ENCODE measurements around the gene GPR148. TPM values are rescaled to one million over a fixed set of nuclear protein-coding genes. Genes with fewer than 3 reads are reported as not detected.

GPR148 gene
- polyA plus RNA-seq, 2 of the 4 experiments (the other 2 are of a cell fraction): not detected

DNA sequence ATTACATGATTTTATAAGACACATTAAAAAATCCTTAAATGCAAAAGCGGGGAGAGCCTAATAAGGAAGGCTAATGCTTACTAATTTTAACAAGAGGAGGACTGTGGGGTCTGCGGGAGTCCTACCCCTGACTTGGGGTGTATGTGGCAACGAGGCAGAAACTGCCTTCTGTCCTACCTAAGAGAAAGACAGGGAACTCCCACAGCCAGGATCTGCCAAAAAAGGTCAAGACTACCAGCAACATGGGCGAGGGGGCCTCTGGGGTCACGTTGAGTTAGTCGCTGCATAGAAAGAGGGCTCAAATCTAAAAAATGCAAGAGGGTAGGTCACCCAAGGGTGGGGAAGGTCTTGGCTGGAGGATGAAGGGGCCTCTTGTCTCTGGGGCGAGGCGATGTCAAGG is 25.9 kb downstream of the GPR148 start:
- DNase-seq (ENCODE audit: low read depth in 1 of 2, low spot score in 1 of 2) (no peak), FAIRE-seq (no peak), ATAC-seq (no peak; a peak in 1 of 6 replicates)
- Histone ChIP-seq H3K27ac (no peak overlapping the region), H3K4me1 (no peaks in the 10 kb centered on the region), H3K4me2 (no peak overlapping the region), H3K4me3 (no peak overlapping the region), H3K9me3 (no peaks in the 10 kb centered on the region)
- ChIA-PET CTCF (no interaction called here), POLR2A (no interaction called here)
- TF ChIP-seq FOSB (CRISPR knock-in tag; IDR thresholded peaks at IDR 0.05) (no peak), REST (IDR thresholded peaks at IDR 0.05) (no peak), MYC (IDR thresholded peaks at IDR 0.05; ENCODE audit: borderline replicate concordance, low read length) (no peak), NPAS2 (CRISPR knock-in tag; IDR thresholded peaks at IDR 0.05; ENCODE audit: borderline replicate concordance) (no peak), JUN (IDR thresholded peaks at IDR 0.05) (no peak), FOXS1 (CRISPR knock-in tag; IDR thresholded peaks at IDR 0.05) (no peak), TP53 (CRISPR knock-in tag; IDR thresholded peaks at IDR 0.05) (no peak), PHF8 (IDR thresholded peaks at IDR 0.05; ENCODE audit: borderline replicate concordance, low read depth) (no peak), RAD21 (conservative IDR thresholded peaks at IDR 0.05 in 1 of 2, IDR thresholded peaks at IDR 0.05 in 1 of 2) (no peak)
- TF ChIP-seq, protein P1, sequence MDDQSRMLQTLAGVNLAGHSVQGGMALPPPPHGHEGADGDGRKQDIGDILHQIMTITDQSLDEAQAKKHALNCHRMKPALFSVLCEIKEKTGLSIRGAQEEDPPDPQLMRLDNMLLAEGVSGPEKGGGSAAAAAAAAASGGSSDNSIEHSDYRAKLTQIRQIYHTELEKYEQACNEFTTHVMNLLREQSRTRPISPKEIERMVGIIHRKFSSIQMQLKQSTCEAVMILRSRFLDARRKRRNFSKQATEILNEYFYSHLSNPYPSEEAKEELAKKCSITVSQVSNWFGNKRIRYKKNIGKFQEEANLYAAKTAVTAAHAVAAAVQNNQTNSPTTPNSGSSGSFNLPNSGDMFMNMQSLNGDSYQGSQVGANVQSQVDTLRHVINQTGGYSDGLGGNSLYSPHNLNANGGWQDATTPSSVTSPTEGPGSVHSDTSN (IDR thresholded peaks at IDR 0.05): no peak
- 8% methylated on average over 8 of the region's 8 CpGs for WGBS (ENCODE audit: missing lambda C conversion rate)

GRCh38 chr2:130755256-130756052 is 26.6 kb downstream of the GPR148 start, which contains the start of gene AMER3:
AMER3 (plus strand) TSS chr2:130755540; CDS start chr2:130762073, 6,533 bp downstream.
- Histone ChIP-seq H3K4me2 (peak within 1 kb of the TSS; percentile 94), H3K4me1 (no peaks in the 10 kb centered on the region), H3K9me3 (no peaks in the 10 kb centered on the region), H3K27ac (no peak within 1 kb of the TSS), H3K4me3 (peak within 1 kb of the TSS; percentile 41)
- CTCF ChIA-PET: no interaction called here
- ATAC-seq: peak; percentile 7 to 51; a peak in 4 of 6 replicates
- 27% methylated on average over 10 of the region's 43 CpGs for WGBS (ENCODE audit: missing lambda C conversion rate)
- no peak for FAIRE-seq
- POLR2A ChIA-PET: no interaction called here
- DNase-seq (ENCODE audit: low read depth in 1 of 2, low spot score in 1 of 2): no peak
- no peak for TF ChIP-seq ZSCAN20 (CRISPR knock-in tag; IDR thresholded peaks at IDR 0.05)
- TF ChIP-seq CTCF (IDR thresholded peaks at IDR 0.05): no peak
- TF ChIP-seq ZC3H11A (IDR thresholded peaks at IDR 0.05): no peak
- no peak for TF ChIP-seq HOXA7 (CRISPR knock-in tag; IDR thresholded peaks at IDR 0.05)
- TF ChIP-seq FOSL2 (IDR thresholded peaks at IDR 0.05): no peak
- TF ChIP-seq FOSL2 (CRISPR knock-in tag; IDR thresholded peaks at IDR 0.05): no peak
- no peak for TF ChIP-seq TFCP2L1 (CRISPR knock-in tag; IDR thresholded peaks at IDR 0.05)
- no peak for TF ChIP-seq BHLHE40 (IDR thresholded peaks at IDR 0.05; ENCODE audit: low read depth, low read length)
- no peak for TF ChIP-seq TP53 (CRISPR knock-in tag; IDR thresholded peaks at IDR 0.05)
- TF ChIP-seq, protein P1 (IDR thresholded peaks at IDR 0.05): no peak
- no peak for TF ChIP-seq NFE2L2 (conservative IDR thresholded peaks at IDR 0.05; ENCODE audit: low read length)
- no peak for TF ChIP-seq ZFP36 (IDR thresholded peaks at IDR 0.05; ENCODE audit: borderline replicate concordance, partially characterized antibody)
- TF ChIP-seq, protein P2, sequence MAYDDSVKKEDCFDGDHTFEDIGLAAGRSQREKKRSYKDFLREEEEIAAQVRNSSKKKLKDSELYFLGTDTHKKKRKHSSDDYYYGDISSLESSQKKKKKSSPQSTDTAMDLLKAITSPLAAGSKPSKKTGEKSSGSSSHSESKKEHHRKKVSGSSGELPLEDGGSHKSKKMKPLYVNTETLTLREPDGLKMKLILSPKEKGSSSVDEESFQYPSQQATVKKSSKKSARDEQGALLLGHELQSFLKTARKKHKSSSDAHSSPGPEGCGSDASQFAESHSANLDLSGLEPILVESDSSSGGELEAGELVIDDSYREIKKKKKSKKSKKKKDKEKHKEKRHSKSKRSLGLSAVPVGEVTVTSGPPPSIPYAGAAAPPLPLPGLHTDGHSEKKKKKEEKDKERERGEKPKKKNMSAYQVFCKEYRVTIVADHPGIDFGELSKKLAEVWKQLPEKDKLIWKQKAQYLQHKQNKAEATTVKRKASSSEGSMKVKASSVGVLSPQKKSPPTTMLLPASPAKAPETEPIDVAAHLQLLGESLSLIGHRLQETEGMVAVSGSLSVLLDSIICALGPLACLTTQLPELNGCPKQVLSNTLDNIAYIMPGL (CRISPR knock-in tag; IDR thresholded peaks at IDR 0.05; ENCODE audit: borderline replicate concordance): no peak
- TF ChIP-seq SMC3 (IDR thresholded peaks at IDR 0.05): no peak
- TF ChIP-seq CEBPB (IDR thresholded peaks at IDR 0.05): no peak
